HepG2 (cell line): Measurements from ENCODE around the gene EIF4G1. TPM values are rescaled to one million over a fixed set of nuclear protein-coding genes. Genes with fewer than 3 reads are reported as not detected.
A peak's percentile ranks its signal among the peaks of the same experiment; 100 is the strongest.

Experiments used
- ATAC-seq: fragments of 200-7000 bp; cut with Tn5 transposase; 3 replicates; pipeline ENCODE4 v1.9.1; 2020; ENCODE audit warnings: mild to moderate bottlenecking, moderate library complexity
- BruUV-seq: library from RNA; stranded (reverse); fragments of 400-500 nt; replicated peaks from 2 replicates; lab custom pipeline; 2021; lab: Mats Ljungman, UMichigan
- CTCF ChIA-PET: fragments of 300-600 bp; formaldehyde crosslinking; extraction: SDS; loops from one replicate; lab custom pipeline; 2021; ENCODE audit warnings: low total read pairs, inconsistent platforms, low intra/inter-chr PET ratio; lab: Yijun Ruan, JAX
- POLR2A ChIA-PET: fragments of 350-600 bp; sonication (Branson Sonifier 250); formaldehyde crosslinking; loops from one replicate; lab custom pipeline; 2020; ENCODE audit warnings: antibody characterized with exemption, inconsistent platforms; lab: Yijun Ruan, JAX
- DNase-seq: peaks from one replicate; pipeline ENCODE4 v3.0.0-alpha.2; 2015; ENCODE audit warnings: low spot score
- FAIRE-seq: peaks from 3 replicates; lab custom pipeline; 2011; peaks lifted over from hg19 to GRCh38; lab: Jason Lieb, UNC
- H2AFZ ChIP-seq: one replicate; pipeline ENCODE4 v1.6.1; 2011; ENCODE audit warnings: low read length, inconsistent platforms
- H3K27ac ChIP-seq: fragments of 300-600 bp; 3 replicates; pipeline ENCODE4 v1.8.0; 2011; ENCODE audit warnings: mixed run types, mild to moderate bottlenecking, mixed read lengths, low read length, inconsistent platforms; ENCODE audit not compliant: insufficient read depth; ENCODE audit errors: extremely low read length
- H3K27me3 ChIP-seq, 2 experiments: fragments of 200-600 bp in 1 of 2; 2 replicates in 1 of 2; 3 replicates in 1 of 2; pipeline versions ENCODE4 v1.6.0 to v1.8.0; 2011; ENCODE audit warnings: low read length in 2 of 2, mild to moderate bottlenecking in 2 of 2, moderate library complexity in 2 of 2, inconsistent platforms in 1 of 2; ENCODE audit not compliant: insufficient read depth in 2 of 2, control insufficient read depth in 1 of 2
- H3K36me3 ChIP-seq, 2 experiments: fragments of 200-600 bp in 1 of 2; replicated peaks in 1 of 2; 2 replicates in 1 of 2; 3 replicates in 1 of 2; pipeline versions ENCODE4 v1.5.1 to v1.8.0; 2011; ENCODE audit warnings: low read length in 2 of 2, inconsistent platforms in 1 of 2; ENCODE audit not compliant: insufficient read depth in 2 of 2, control insufficient read depth in 1 of 2
- H3K4me1 ChIP-seq: 2 replicates; pipeline ENCODE4 v1.5.1; 2012; ENCODE audit warnings: low read length, inconsistent platforms; ENCODE audit not compliant: insufficient read depth
- H3K4me2 ChIP-seq: 2 replicates; pipeline ENCODE4 v1.6.0; 2011; ENCODE audit warnings: low read depth, low read length, inconsistent platforms
- H3K4me3 ChIP-seq, 3 experiments: fragments of 200-600 bp in 1 of 3; sonication (generic), shearing (Covaris generic) in 1 of 3; replicated peaks in 1 of 3; 2 replicates each; pipeline ENCODE4 v1.5.1; 2011 to 2016; ENCODE audit warnings: low read length in 3 of 3, inconsistent platforms in 2 of 3, low read depth in 2 of 3, mild to moderate bottlenecking in 2 of 3, control low read depth in 1 of 3, mixed read lengths in 1 of 3; ENCODE audit not compliant: insufficient read depth in 1 of 3
- H3K79me2 ChIP-seq: one replicate; pipeline ENCODE4 v1.6.1; 2011; ENCODE audit warnings: low read length, inconsistent platforms; ENCODE audit not compliant: insufficient read depth
- H3K9ac ChIP-seq: 2 replicates; pipeline ENCODE4 v1.6.0; 2011; ENCODE audit warnings: mild to moderate bottlenecking, low read depth, low read length, inconsistent platforms; ENCODE audit not compliant: insufficient read depth
- H3K9me3 ChIP-seq: 2 replicates; pipeline ENCODE4 v1.5.1; 2012; ENCODE audit warnings: mild to moderate bottlenecking, low read length
- H4K20me1 ChIP-seq: 2 replicates; pipeline ENCODE4 v1.6.0; 2011; ENCODE audit warnings: inconsistent platforms, mild to moderate bottlenecking, low read length, moderate library complexity; ENCODE audit not compliant: insufficient read depth
- ETS1 ChIP-seq: sonication (generic); formaldehyde crosslinking; IDR thresholded peaks from 2 replicates; pipeline ENCODE4 v1.4.0; 2020; ENCODE audit warnings: missing genetic modification reagents
- GABPB1 ChIP-seq: IDR thresholded peaks from 2 replicates; pipeline ENCODE4 v1.6.1; 2016; ENCODE audit warnings: mild to moderate bottlenecking, missing genetic modification reagents, moderate library complexity, missing compliant biosample characterization
- HNRNPH1 ChIP-seq: fragments of 200-400 bp; formaldehyde crosslinking; optimal IDR thresholded peaks from 2 replicates; pipeline ENCODE3; 2017; ENCODE audit warnings: mild to moderate bottlenecking, low read depth, low read length
- IKZF1 ChIP-seq: fragments of 450-650 bp; IDR thresholded peaks from 2 replicates; pipeline ENCODE4 v1.7.1; 2016
- KMT2B ChIP-seq: IDR thresholded peaks from 2 replicates; pipeline ENCODE4 v1.6.1; 2016; ENCODE audit warnings: missing genetic modification reagents, missing compliant biosample characterization
- NFYB ChIP-seq: sonication (generic); formaldehyde crosslinking; IDR thresholded peaks from 2 replicates; pipeline ENCODE4 v1.4.0; 2020; ENCODE audit warnings: missing genetic modification reagents
- NRL ChIP-seq: sonication (generic); formaldehyde crosslinking; IDR thresholded peaks from 2 replicates; pipeline ENCODE4 v1.5.0; 2020; ENCODE audit warnings: missing genetic modification reagents, mild to moderate bottlenecking, moderate library complexity, borderline replicate concordance
- PAX8 ChIP-seq: sonication (generic); formaldehyde crosslinking; IDR thresholded peaks from 2 replicates; pipeline ENCODE4 v1.8.0; 2022; ENCODE audit warnings: mild to moderate bottlenecking, missing genetic modification reagents, borderline replicate concordance
- PBX3 ChIP-seq: sonication (generic); formaldehyde crosslinking; IDR thresholded peaks from 2 replicates; pipeline ENCODE4 v1.8.1; 2023; ENCODE audit warnings: missing genetic modification reagents, inconsistent platforms, borderline replicate concordance
- SPEN ChIP-seq: sonication (generic); formaldehyde crosslinking; IDR thresholded peaks from 2 replicates; pipeline ENCODE4 v1.5.1; 2020; ENCODE audit warnings: low read depth, mild to moderate bottlenecking, missing genetic modification reagents
- ZFP41 ChIP-seq: sonication (generic); formaldehyde crosslinking; IDR thresholded peaks from 2 replicates; pipeline ENCODE4 v1.4.0; 2020; ENCODE audit warnings: mild to moderate bottlenecking, missing genetic modification reagents, borderline replicate concordance
- ZNF235 ChIP-seq: sonication (generic); formaldehyde crosslinking; IDR thresholded peaks from 2 replicates; pipeline ENCODE4 v1.8.1; 2023; ENCODE audit warnings: mild to moderate bottlenecking, missing genetic modification reagents, borderline replicate concordance
- ZNF264 ChIP-seq: sonication (generic); formaldehyde crosslinking; IDR thresholded peaks from 2 replicates; pipeline ENCODE4 v1.4.0; 2020; ENCODE audit warnings: missing genetic modification reagents
- ZNF275 ChIP-seq: sonication (generic); formaldehyde crosslinking; IDR thresholded peaks from 2 replicates; pipeline ENCODE4 v1.8.0; 2022; ENCODE audit warnings: missing genetic modification reagents, mild to moderate bottlenecking, inconsistent platforms, borderline replicate concordance
- ZNF468 ChIP-seq: sonication (generic); formaldehyde crosslinking; IDR thresholded peaks from 2 replicates; pipeline ENCODE4 v1.8.0; 2022; ENCODE audit warnings: mild to moderate bottlenecking, moderate library complexity, missing genetic modification reagents
- ZNF503 ChIP-seq: sonication (generic); formaldehyde crosslinking; IDR thresholded peaks from 2 replicates; pipeline ENCODE4 v1.4.0; 2020; ENCODE audit warnings: missing genetic modification reagents
- ZNF772 ChIP-seq: sonication (generic); formaldehyde crosslinking; IDR thresholded peaks from 2 replicates; pipeline ENCODE4 v1.5.0; 2020; ENCODE audit warnings: mild to moderate bottlenecking, missing genetic modification reagents
- ZNF773 ChIP-seq: sonication (generic); formaldehyde crosslinking; IDR thresholded peaks from 2 replicates; pipeline ENCODE4 v1.4.0; 2020; ENCODE audit warnings: missing genetic modification reagents, borderline replicate concordance
- WGBS: methylation state at CpG from one replicate; pipeline ENCODE4 v1.1.6; 2017; ENCODE audit warnings: low lambda C conversion rate; 5-methylcytosine and 5-hydroxymethylcytosine counted together
- in situ Hi-C: cut with HindIII; loops from 2 replicates; pipeline ENCODE4 v1.10.0; 2017; ENCODE audit warnings: low pct_unique_long_range_greater_than_20kb; ENCODE audit not compliant: extremely low pct_ligation_motif_present
- intact Hi-C: fragments of 100-400 bp; cut with micrococcal nuclease; formaldehyde crosslinking; loops from one replicate; pipeline ENCODE4 v1.10.0; 2022; ENCODE audit not compliant: unreplicated experiment
- polyA plus RNA-seq, 8 experiments: library from polyadenylated mRNA; depleted of rRNA in 3 of 8; stranded (reverse) in 7 of 8; unstranded in 1 of 8; fragments of >200 nt; fragmentation: Illumina TruSeq in 4 of 8; extraction: Trizol in 4 of 8; gene quantifications; 2 replicates each; pipeline versions ENCODE4 v1.2.1 to v1.2.3, GENCODE V29; 2011 to 2016; ENCODE audit warnings: low read depth in 4 of 8, missing spikeins in 1 of 8, mixed read lengths in 1 of 8; ENCODE audit not compliant: insufficient read depth in 1 of 8
- total RNA-seq, 5 experiments: library from RNA; depleted of rRNA; stranded (reverse); fragments of >200 nt; fragmentation: Illumina TruSeq; extraction: Trizol; gene quantifications; 2 replicates each; pipeline ENCODE4 v1.2.3, GENCODE V29; 2016; ENCODE audit warnings: low read depth in 1 of 5

Gene EIF4G1
- total and polyA plus RNA-seq, 2 of the 13 experiments (the other 11 are each of a cell fraction or from before 2014, with no cell fraction given), result 208 to 213 TPM

GRCh38 chr3:184336547-184337398, 22.4 kb downstream of the EIF4G1 start:
- peaks cover 19% of the 10 kb centered on the region; the same call in 1 of the 2 replicates for H4K20me1 ChIP-seq
- H3K9ac ChIP-seq, result peak overlapping the region; percentile 91
- DNase-seq (peak; percentile 62), ATAC-seq (peak; percentile 49), FAIRE-seq (peak; percentile 89)
- in situ Hi-C loops (no loop called here), intact Hi-C loops (no loop called here)
- no peaks in the 10 kb centered on the region for H3K9me3 ChIP-seq
- peak overlapping the region; percentile 94 for H3K4me2 ChIP-seq
- WGBS, result 4% methylated on average over 15 of the region's 17 CpGs
- no peak overlapping the region for H2AFZ ChIP-seq
- POLR2A ChIA-PET, result interaction anchor here (0.7 to 1.9 kb wide), 7 partner anchors 9 to 181 kb away, joined by 3 to 10 read pairs (median 5); partner anchors contain the start of genes CLCN2, DVL3 and POLR2H
- BruUV-seq, result no TSS peak
- CTCF ChIA-PET, result no interaction called here
- peaks cover 18 to 36% of the 10 kb centered on the region in 2 experiments for H3K36me3 ChIP-seq
- no peaks in the 10 kb centered on the region; a peak in 1 of 5 replicates for H3K27me3 ChIP-seq
- peaks cover 16% of the 10 kb centered on the region for H3K79me2 ChIP-seq
- peak overlapping the region; percentile 84 for H3K27ac ChIP-seq
- H3K4me3 ChIP-seq, result peak overlapping the region; percentile 67 to 94 (median 80)
- H3K4me1 ChIP-seq, result peaks cover 18% of the 10 kb centered on the region
- 0 out of 2 replicates have a peak, but pooled peaks have one; percentile 15 for TF ChIP-seq ZNF275 (CRISPR knock-in tag)
- no peak for TF ChIP-seq ZNF264 (CRISPR knock-in tag)
- 0 out of 2 replicates have a peak, but pooled peaks have one; percentile 2 for TF ChIP-seq KMT2B (CRISPR knock-in tag)
- no peak for TF ChIP-seq PAX8 (CRISPR knock-in tag)
- no peak for TF ChIP-seq ZNF503 (CRISPR knock-in tag)
- 0 out of 2 replicates have a peak, but pooled peaks have one; percentile 7 for TF ChIP-seq SPEN (CRISPR knock-in tag)
- 0 out of 2 replicates have a peak, but pooled peaks have one; percentile 31 for TF ChIP-seq ZNF773 (CRISPR knock-in tag)
- peak; percentile 72 for TF ChIP-seq GABPB1
- 0 out of 2 replicates have a peak, but pooled peaks have one; percentile 51 for TF ChIP-seq ZFP41
- TF ChIP-seq ZNF772 (CRISPR knock-in tag), result peak; percentile 54; the same call in 1 of the 2 replicates
- no peak for TF ChIP-seq IKZF1
- TF ChIP-seq ETS1, result no peak
- no peak for TF ChIP-seq HNRNPH1
- no peak for TF ChIP-seq NRL (CRISPR knock-in tag)
- TF ChIP-seq NFYB (CRISPR knock-in tag), result no peak
- TF ChIP-seq PBX3, result no peak
- TF ChIP-seq ZNF468 (CRISPR knock-in tag), result no peak
- TF ChIP-seq ZNF235, result no peak
